Left lung (tissue), 10 donors: Measurements from ENCODE around the gene RABGAP1L. TPM values are rescaled to one million over a fixed set of nuclear protein-coding genes. Genes with fewer than 3 reads are reported as not detected.
A peak's percentile ranks its signal among the peaks of the same experiment; 100 is the strongest.

Experiments
- ATAC-seq: fragments of 200-7000 bp; cut with Tn5 transposase; one replicate; pipeline ENCODE4 v1.9.1; 2020; ENCODE audit warnings: moderate library complexity
- DNase-seq, 4 donors: peaks; one replicate each; pipeline ENCODE4 v3.0.0-alpha.2; 2013 to 2020
- H3K27ac ChIP-seq, 2 donors: fragments of 200-600 bp; sonication (generic) in 1 of 2; one replicate each; pipeline versions ENCODE4 v1.5.0 to v1.8.0; 2020 to 2021
- H3K27me3 ChIP-seq, 2 donors: fragments of 200-600 bp; sonication (generic) in 1 of 2; one replicate each; pipeline versions ENCODE4 v1.5.0 to v1.8.0; 2020 to 2021
- H3K36me3 ChIP-seq, 2 donors: fragments of 200-600 bp; sonication (generic) in 1 of 2; one replicate each; pipeline versions ENCODE4 v1.5.0 to v1.8.0; 2020 to 2021
- H3K4me1 ChIP-seq, 2 donors: fragments of 200-600 bp; one replicate each; pipeline ENCODE4 v1.8.0; 2021
- H3K4me3 ChIP-seq, 2 donors: fragments of 200-600 bp; sonication (generic) in 1 of 2; one replicate each; pipeline versions ENCODE4 v1.5.0 to v1.8.0; 2020 to 2021; ENCODE audit warnings: mild to moderate bottlenecking in 1 of 2
- H3K9me3 ChIP-seq, 2 donors: fragments of 200-600 bp; sonication (generic) in 1 of 2; one replicate each; pipeline versions ENCODE4 v1.5.0 to v1.8.0; 2020 to 2021
- intact Hi-C, 2 donors: fragments of 100-400 bp; cut with DNase I; formaldehyde crosslinking; loops; one replicate each; pipeline versions ENCODE4 v1.11.2 to v1.14.2; 2022
- polyA plus RNA-seq, 6 donors: library from polyadenylated mRNA; unstranded; fragments of 120-200 nt; gene quantifications; one replicate each; pipeline ENCODE4 v1.2.1, GENCODE V29; 2013; ENCODE audit not compliant: insufficient read length in 6 of 6
- total RNA-seq, 2 donors: library from RNA; stranded (reverse); fragmentation: NEBNext Ultra II Directional; extraction: Animal tissue kit (Norgen Biotek cat#: 25700); gene quantifications; one replicate each; pipeline ENCODE4 v1.2.1, GENCODE V29; 2021
- TF ChIP-seq, protein P1 (sequence below), 2 donors: fragments of 200-600 bp; sonication (generic) in 1 of 2; IDR thresholded peaks; one replicate each; pipeline versions ENCODE4 v1.5.0 to v1.8.0; 2021; ENCODE audit warnings: antibody characterized with exemption in 2 of 2
- donor health status: DM: no; HTN: yes; CAD: no.
- donor health status: DM: no; HTN: no; CAD: no.

Gene RABGAP1L
- total and polyA plus RNA-seq, 8 donors = 40.3 to 67.3 (median 51.4) TPM

DNA sequence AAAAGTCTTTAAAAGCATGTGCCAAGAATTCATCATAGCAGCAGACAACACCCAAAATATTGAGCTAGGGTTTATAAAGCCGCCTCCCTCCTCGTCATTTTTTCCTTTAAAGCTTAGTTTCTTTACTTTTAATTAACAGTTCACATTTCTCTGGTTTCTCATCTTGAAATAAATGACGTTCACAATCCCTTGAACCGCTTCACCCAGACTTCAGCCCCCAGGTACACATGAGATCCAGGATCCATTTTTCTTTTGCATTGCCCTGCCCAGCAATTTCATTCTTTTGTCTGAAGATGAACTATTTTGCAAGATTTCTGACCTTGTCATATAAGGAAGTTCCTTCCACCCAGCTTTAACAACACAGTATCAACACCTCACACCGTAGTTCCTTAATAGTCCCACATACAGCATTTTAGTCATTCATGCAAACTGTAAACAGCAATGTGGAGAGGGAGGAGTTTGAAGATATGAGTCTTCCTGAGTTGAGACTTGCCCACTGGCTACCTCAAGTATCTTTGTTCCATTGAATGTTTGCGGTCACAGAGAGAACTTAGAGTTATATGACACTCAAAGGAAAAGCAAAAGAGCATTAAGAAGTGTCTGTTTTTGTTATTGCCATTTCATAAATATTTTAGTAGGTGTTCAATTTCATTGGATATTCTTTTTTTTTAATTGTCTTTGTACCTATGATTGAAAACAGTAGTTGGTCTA, 805.1 kb downstream of the RABGAP1L start:
- Histone ChIP-seq H3K36me3 (no peaks in the 10 kb centered on the region), H3K27me3 (no peaks in the 10 kb centered on the region), H3K27ac (peak overlapping the region; percentile 82 to 87), H3K4me1 (peaks cover 46 to 63% of the 10 kb centered on the region in 2 donors), H3K9me3 (no peaks in the 10 kb centered on the region), H3K4me3 (no peak overlapping the region)
- intact Hi-C loops = no loop called here
- TF ChIP-seq, protein P1, sequence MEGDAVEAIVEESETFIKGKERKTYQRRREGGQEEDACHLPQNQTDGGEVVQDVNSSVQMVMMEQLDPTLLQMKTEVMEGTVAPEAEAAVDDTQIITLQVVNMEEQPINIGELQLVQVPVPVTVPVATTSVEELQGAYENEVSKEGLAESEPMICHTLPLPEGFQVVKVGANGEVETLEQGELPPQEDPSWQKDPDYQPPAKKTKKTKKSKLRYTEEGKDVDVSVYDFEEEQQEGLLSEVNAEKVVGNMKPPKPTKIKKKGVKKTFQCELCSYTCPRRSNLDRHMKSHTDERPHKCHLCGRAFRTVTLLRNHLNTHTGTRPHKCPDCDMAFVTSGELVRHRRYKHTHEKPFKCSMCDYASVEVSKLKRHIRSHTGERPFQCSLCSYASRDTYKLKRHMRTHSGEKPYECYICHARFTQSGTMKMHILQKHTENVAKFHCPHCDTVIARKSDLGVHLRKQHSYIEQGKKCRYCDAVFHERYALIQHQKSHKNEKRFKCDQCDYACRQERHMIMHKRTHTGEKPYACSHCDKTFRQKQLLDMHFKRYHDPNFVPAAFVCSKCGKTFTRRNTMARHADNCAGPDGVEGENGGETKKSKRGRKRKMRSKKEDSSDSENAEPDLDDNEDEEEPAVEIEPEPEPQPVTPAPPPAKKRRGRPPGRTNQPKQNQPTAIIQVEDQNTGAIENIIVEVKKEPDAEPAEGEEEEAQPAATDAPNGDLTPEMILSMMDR (IDR thresholded peaks at IDR 0.05) = no peak
- ATAC-seq (peak; percentile 67), DNase-seq (no peak)

DNA sequence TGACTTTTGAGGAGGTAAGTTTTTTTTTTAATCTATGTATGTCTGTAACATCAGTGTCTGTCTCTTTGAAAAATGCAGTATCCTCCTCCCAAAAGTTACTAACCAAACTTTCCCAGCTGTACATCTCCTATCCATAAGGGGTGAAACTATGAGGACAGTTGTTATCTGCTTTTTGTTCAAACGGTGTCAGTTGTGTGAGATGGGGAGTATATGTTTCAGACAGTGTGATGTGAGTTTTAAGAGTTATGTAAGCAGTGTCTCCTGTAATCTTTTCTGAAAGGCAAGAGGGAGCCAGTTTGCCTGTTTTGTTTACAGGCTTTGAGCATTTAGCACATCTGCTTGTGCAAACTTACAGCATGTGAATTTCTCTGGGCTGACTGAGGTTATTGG, 805.6 kb downstream of the RABGAP1L start:
- H3K27ac ChIP-seq = peak overlapping the region; percentile 82 to 87
- ATAC-seq = peak; percentile 15
- intact Hi-C loops = no loop called here
- H3K4me3 ChIP-seq = no peak overlapping the region
- no peaks in the 10 kb centered on the region for H3K9me3 ChIP-seq
- TF ChIP-seq, protein P1 (IDR thresholded peaks at IDR 0.05) = no peak
- no peaks in the 10 kb centered on the region for H3K36me3 ChIP-seq
- H3K4me1 ChIP-seq = peaks cover 46 to 68% of the 10 kb centered on the region in 2 donors
- peak in 1 of 4 donors; percentile 51 for DNase-seq
- H3K27me3 ChIP-seq = no peaks in the 10 kb centered on the region

DNA sequence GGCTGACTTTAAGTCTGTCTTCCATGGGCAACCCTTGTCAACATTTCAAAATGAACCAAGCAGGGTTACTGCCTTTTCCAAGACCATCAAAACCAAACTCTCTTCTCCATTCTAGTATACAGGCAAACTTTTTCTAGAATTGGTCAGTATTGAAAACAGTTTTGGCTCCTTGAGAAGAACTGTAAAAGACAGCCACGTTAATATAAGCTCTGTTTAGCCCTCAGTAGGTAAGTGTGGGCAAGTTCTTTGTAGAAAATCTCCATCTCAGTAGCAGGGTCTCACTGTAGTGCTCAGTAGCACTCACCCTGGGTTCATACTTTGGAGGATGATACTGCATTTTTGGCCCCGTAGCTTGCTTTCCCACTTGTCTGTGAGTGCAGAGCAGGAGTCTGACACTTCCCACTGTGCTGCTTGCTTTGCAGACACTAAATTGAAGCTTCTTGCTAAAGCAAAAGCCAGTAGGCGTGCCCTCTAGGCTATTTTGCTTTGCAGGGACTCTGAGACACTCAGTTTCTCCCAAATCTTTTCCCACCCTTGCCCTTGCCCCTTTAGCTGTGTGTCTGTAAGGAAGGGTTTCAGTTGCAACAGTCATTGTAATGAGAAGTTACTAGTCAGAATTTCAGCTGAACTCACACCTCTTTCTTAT, 806.2 kb downstream of the RABGAP1L start:
- peaks cover 46 to 69% of the 10 kb centered on the region in 2 donors for H3K4me1 ChIP-seq
- peak overlapping the region in 1 of 2 donors; percentile 1 for H3K4me3 ChIP-seq
- TF ChIP-seq, protein P1 (IDR thresholded peaks at IDR 0.05) = no peak
- ATAC-seq (peak; percentile 43), DNase-seq (peak in 1 of 4 donors; percentile 46)
- no peaks in the 10 kb centered on the region for H3K27me3 ChIP-seq
- H3K36me3 ChIP-seq = no peaks in the 10 kb centered on the region
- intact Hi-C loops = no loop called here
- peak overlapping the region; percentile 82 to 87 for H3K27ac ChIP-seq
- H3K9me3 ChIP-seq = no peaks in the 10 kb centered on the region

DNA sequence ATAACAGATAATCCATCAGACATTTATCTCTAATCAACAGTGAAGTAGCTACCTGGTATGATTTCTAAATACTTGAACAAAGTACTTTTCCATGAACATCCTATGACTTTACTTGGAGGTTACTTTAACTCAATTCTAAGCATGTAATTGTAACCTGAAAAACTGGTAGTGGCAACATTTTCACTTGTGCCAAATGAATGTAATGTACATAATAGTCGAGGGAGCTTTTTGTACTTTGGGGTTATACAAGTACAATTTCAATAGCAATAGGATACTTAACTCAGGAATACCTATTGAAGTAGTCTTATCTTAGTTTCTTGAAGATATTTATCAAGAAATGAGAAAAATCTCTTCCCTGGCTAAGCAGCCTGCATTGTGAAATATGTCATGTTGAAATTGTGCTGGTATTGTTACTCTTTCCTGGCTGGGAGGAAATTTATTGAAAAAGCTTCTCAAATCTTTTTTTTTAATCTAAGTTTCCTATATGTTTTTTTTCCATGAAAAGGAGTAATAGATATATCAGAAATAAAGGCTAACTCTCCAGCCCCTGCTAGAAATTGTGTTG, 806.8 kb downstream of the RABGAP1L start:
- DNase-seq = peak in 1 of 4 donors; percentile 76
- no peaks in the 10 kb centered on the region for H3K36me3 ChIP-seq
- intact Hi-C loops = no loop called here
- H3K4me3 ChIP-seq = peak overlapping the region in 1 of 2 donors; percentile 1
- peak; percentile 51 for ATAC-seq
- H3K27ac ChIP-seq = peak overlapping the region; percentile 82 to 87
- no peaks in the 10 kb centered on the region for H3K9me3 ChIP-seq
- TF ChIP-seq, protein P1 (IDR thresholded peaks at IDR 0.05) = no peak
- H3K4me1 ChIP-seq = peaks cover 46 to 71% of the 10 kb centered on the region in 2 donors
- H3K27me3 ChIP-seq = no peaks in the 10 kb centered on the region
